Endothelial cell of umbilical vein (primary cell): ENCODE data around the gene COL13A1. TPM values are rescaled to one million over a fixed set of nuclear protein-coding genes. Genes with fewer than 3 reads are reported as not detected.

Source experiments
- BruUV-seq: library from RNA; stranded (reverse); fragments of 400-500 nt; replicated peaks from 2 replicates; lab custom pipeline; 2021; lab: Mats Ljungman, UMichigan
- CTCF ChIA-PET: fragments of 300-600, 350-600 bp; sonication (Branson Sonifier 250); formaldehyde crosslinking; loops from one replicate; lab custom pipeline; 2021; ENCODE audit warnings: antibody characterized with exemption, inconsistent platforms; lab: Charles Lee
- POLR2A ChIA-PET: fragments of 300-600, 350-600 bp; sonication (Branson Sonifier 250); formaldehyde crosslinking; loops from one replicate; lab custom pipeline; 2021; ENCODE audit warnings: antibody characterized with exemption, inconsistent platforms; lab: Charles Lee
- DNase-seq: peaks from one replicate; pipeline ENCODE4 v3.0.0-alpha.2; 2011; ENCODE audit warnings: low read depth, low spot score
- FAIRE-seq: peaks from 2 replicates; lab custom pipeline; 2011; peaks lifted over from hg19 to GRCh38; lab: Jason Lieb, UNC
- H2AFZ ChIP-seq: 2 replicates; pipeline ENCODE4 v1.6.0; 2012; ENCODE audit warnings: low read depth, low read length, control low read depth, inconsistent platforms
- H3K27ac ChIP-seq: 2 replicates; pipeline ENCODE4 v1.5.1; 2011; ENCODE audit warnings: low read depth, mild to moderate bottlenecking, control low read depth, low read length, moderate library complexity; ENCODE audit not compliant: insufficient read depth
- H3K27me3 ChIP-seq, 2 experiments: 2 replicates each; pipeline versions ENCODE4 v1.6.0 to v1.6.1; 2011; ENCODE audit warnings: low read length in 2 of 2, mixed read lengths in 1 of 2; ENCODE audit not compliant: control insufficient read depth in 2 of 2, insufficient read depth in 2 of 2
- H3K36me3 ChIP-seq, 2 experiments: 2 replicates in 1 of 2; 3 replicates in 1 of 2; pipeline ENCODE4 v1.5.1; 2011; ENCODE audit warnings: low read length in 2 of 2, mild to moderate bottlenecking in 1 of 2, moderate library complexity in 1 of 2; ENCODE audit not compliant: control insufficient read depth in 2 of 2, insufficient read depth in 2 of 2; ENCODE audit errors: extremely low read depth in 1 of 2
- H3K4me1 ChIP-seq: 3 replicates; pipeline ENCODE4 v1.5.1; 2011; ENCODE audit warnings: mild to moderate bottlenecking, low read length; ENCODE audit not compliant: control insufficient read depth, insufficient read depth; ENCODE audit errors: extremely low read depth
- H3K4me2 ChIP-seq: 2 replicates; pipeline ENCODE4 v1.6.1; 2011; ENCODE audit warnings: low read length, control low read depth, mixed read lengths; ENCODE audit not compliant: insufficient read depth
- H3K4me3 ChIP-seq, 3 experiments: fragments of 200-600 bp in 1 of 3; sonication (generic), shearing (Covaris generic) in 1 of 3; replicated peaks in 1 of 3; 2 replicates each; pipeline ENCODE4 v1.5.1; 2011 to 2016; ENCODE audit warnings: control low read depth in 3 of 3, low read length in 3 of 3, mild to moderate bottlenecking in 2 of 3, inconsistent platforms in 1 of 3, low read depth in 1 of 3, moderate library complexity in 1 of 3; ENCODE audit not compliant: insufficient read depth in 1 of 3
- H3K79me2 ChIP-seq: 2 replicates; pipeline ENCODE4 v1.6.0; 2012; ENCODE audit warnings: low read length, inconsistent platforms; ENCODE audit not compliant: control insufficient read depth, insufficient read depth
- H3K9ac ChIP-seq: replicated peaks from 2 replicates; pipeline ENCODE3; 2011; ENCODE audit warnings: low read length, control low read depth; ENCODE audit not compliant: insufficient read depth; ENCODE audit errors: extremely low read depth
- H3K9me1 ChIP-seq: replicated peaks from 3 replicates; pipeline ENCODE4 v1.6.0; 2011; ENCODE audit warnings: mild to moderate bottlenecking, low read length; ENCODE audit not compliant: control insufficient read depth, insufficient read depth; ENCODE audit errors: extremely low read depth
- H3K9me3 ChIP-seq: replicated peaks from 2 replicates; pipeline ENCODE4 v1.5.1; 2012; ENCODE audit warnings: low read length, inconsistent platforms; ENCODE audit not compliant: control insufficient read depth, insufficient read depth
- H4K20me1 ChIP-seq: replicated peaks from 2 replicates; pipeline ENCODE3; 2011; ENCODE audit warnings: mild to moderate bottlenecking, low read length; ENCODE audit not compliant: control insufficient read depth, insufficient read depth; ENCODE audit errors: extremely low read depth
- CTCF ChIP-seq, 2 donors: IDR thresholded peaks; 1 replicate in 1 of 2; 2 replicates in 1 of 2; pipeline ENCODE4 v1.5.1; 2011; ENCODE audit warnings: low read length in 2 of 2, mild to moderate bottlenecking in 2 of 2, moderate library complexity in 2 of 2, control low read depth in 1 of 2, inconsistent platforms in 1 of 2, low read depth in 1 of 2; ENCODE audit not compliant: insufficient read depth in 1 of 2; ENCODE audit errors: extremely low read depth in 1 of 2
- EZH2 ChIP-seq: IDR thresholded peaks from 2 replicates; pipeline ENCODE4 v1.6.1; 2012; ENCODE audit warnings: borderline replicate concordance, low read depth, mild to moderate bottlenecking, moderate library complexity, low read length, inconsistent platforms; ENCODE audit not compliant: severe bottlenecking
- FOS ChIP-seq: IDR thresholded peaks from 2 replicates; pipeline ENCODE4 v1.6.1; 2011; ENCODE audit warnings: mild to moderate bottlenecking, low read length, moderate library complexity, borderline replicate concordance; ENCODE audit not compliant: insufficient read depth
- JUN ChIP-seq: IDR thresholded peaks from 2 replicates; pipeline ENCODE4 v1.6.1; 2011; ENCODE audit warnings: borderline replicate concordance, low read depth; ENCODE audit not compliant: insufficient read length, insufficient read depth
- MYC ChIP-seq: IDR thresholded peaks from one replicate; pipeline ENCODE4 v1.6.1; 2011; ENCODE audit warnings: mild to moderate bottlenecking, low read depth, low read length
- POLR2A ChIP-seq: IDR thresholded peaks from 2 replicates; pipeline ENCODE4 v1.6.1; 2012; ENCODE audit warnings: low read depth, mild to moderate bottlenecking, control low read depth, low read length
- POLR2AphosphoS5 ChIP-seq: IDR thresholded peaks from 2 replicates; pipeline ENCODE4 v1.6.1; 2012; ENCODE audit warnings: low read depth, mild to moderate bottlenecking, control low read depth, low read length, moderate library complexity; ENCODE audit not compliant: insufficient read depth
- dilution Hi-C: fragments of 300-500 bp; cut with MboI; formaldehyde crosslinking; loops from one replicate; pipeline ENCODE4 v1.15.0; 2019; ENCODE audit warnings: low sequenced_read_pairs; ENCODE audit not compliant: extremely low pct_ligation_motif_present
- intact Hi-C: fragments of 100-400 bp; cut with micrococcal nuclease; formaldehyde crosslinking; loops from one replicate; pipeline ENCODE4 v1.10.0; 2022
- polyA plus RNA-seq, 4 experiments: library from polyadenylated mRNA; depleted of rRNA in 3 of 4; stranded (reverse) in 3 of 4; unstranded in 1 of 4; fragments of >200 nt; gene quantifications; 2 replicates each; pipeline versions ENCODE4 v1.2.1 to v1.2.3, GENCODE V29; 2011 to 2012; ENCODE audit warnings: missing spikeins in 1 of 4
- total RNA-seq: library from RNA; stranded (reverse); gene quantifications from 2 replicates; pipeline ENCODE4 v1.2.3, GENCODE V29; 2021

COL13A1 gene
- total and polyA plus RNA-seq, 2 donors (not counting 3 experiments of a cell fraction or from before 2014, with no cell fraction given), result 21.4 to 47.5 TPM

GRCh38 chr10:69991151-69991550 lies 189.4 kb downstream of the COL13A1 start:
- H3K27me3 ChIP-seq, result peaks cover 13 to 49% of the 10 kb centered on the region in 2 experiments

GRCh38 chr10:69994262-69994661 lies 192.6 kb downstream of the COL13A1 start:
- Histone ChIP-seq H3K9me1 (no peaks in the 10 kb centered on the region), H3K36me3 (no peaks in the 10 kb centered on the region), H3K79me2 (no peaks in the 10 kb centered on the region), H3K9me3 (no peaks in the 10 kb centered on the region), H3K4me2 (no peak overlapping the region), H2AFZ (no peak overlapping the region), H3K4me1 (no peaks in the 10 kb centered on the region), H3K4me3 (no peak overlapping the region), H3K27ac (no peak overlapping the region), H3K9ac (no peak overlapping the region), H4K20me1 (no peaks in the 10 kb centered on the region), H3K27me3 (peaks cover 11 to 26% of the 10 kb centered on the region in 2 experiments)
- dilution Hi-C loops (no loop called here), intact Hi-C loops (no loop called here)
- no TSS peak for BruUV-seq
- DNase-seq (peak; percentile 61), FAIRE-seq (peak; percentile 76)
- ChIA-PET POLR2A (no interaction called here), CTCF (no interaction called here)
- TF ChIP-seq MYC, result no peak
- TF ChIP-seq JUN, result no peak
- no peak for TF ChIP-seq CTCF (IDR thresholded peaks at IDR 0.05; ENCODE audit: extremely low read depth in 1 of 2, insufficient read depth in 1 of 2, low read depth in 1 of 2, low read length in 2 of 2)

More at GRCh38 chr10:69991151-69991550, 189.4 kb downstream of the COL13A1 start:
- ChIA-PET POLR2A (interaction anchor here (0.5 kb wide), 1 partner anchor 176 kb away, joined by 3 read pairs; no protein-coding TSS in a partner anchor), CTCF (no interaction called here)
- dilution Hi-C loops, result no loop called here
- Histone ChIP-seq H3K4me2 (no peak overlapping the region), H3K27ac (no peak overlapping the region), H3K79me2 (no peaks in the 10 kb centered on the region), H3K4me1 (no peaks in the 10 kb centered on the region), H2AFZ (no peak overlapping the region), H3K9me3 (no peaks in the 10 kb centered on the region), H4K20me1 (no peaks in the 10 kb centered on the region), H3K9me1 (no peaks in the 10 kb centered on the region), H3K4me3 (no peak overlapping the region), H3K36me3 (no peaks in the 10 kb centered on the region), H3K9ac (no peak overlapping the region)
- intact Hi-C loops, result no loop called here
- DNase-seq (no peak), FAIRE-seq (no peak)
- TF ChIP-seq MYC, result no peak
- TF ChIP-seq POLR2AphosphoS5, result no peak
- TF ChIP-seq JUN, result no peak
- no peak for TF ChIP-seq EZH2
- no peak for TF ChIP-seq POLR2A
- TF ChIP-seq FOS, result no peak
- no TSS peak for BruUV-seq
